Mesenteric fat pad (tissue), 1 donor: Measurements from ENCODE around the gene ATP8B3. TPM values are rescaled to one million over a fixed set of nuclear protein-coding genes. Genes with fewer than 3 reads are reported as not detected.
"Not testable (repeated sequence)": the region's sequence is repeated elsewhere in the genome, so short reads cannot be mapped to it uniquely, and the experiment has no call there.

Experiments
- DNase-seq: peaks from one replicate; pipeline ENCODE4 v3.0.0-alpha.2; 2020; ENCODE audit warnings: low spot score
- total RNA-seq: library from RNA; stranded (reverse); fragmentation: NEBNext Ultra II Directional; extraction: Animal tissue kit (Norgen Biotek cat#: 25700); gene quantifications from one replicate; pipeline ENCODE4 v1.2.1, GENCODE V29; 2021
- donor health status: DM: yes; HTN: yes; CAD: no.

The ATP8B3 gene
- total RNA-seq, 1 donor from 2014 or later = 0.80 TPM

GRCh38 chr19:1770866-1771576 is 41.1 kb downstream of the ATP8B3 start:
- DNase-seq = no peak

- DNase-seq = no peak
These were observed 42.5 kb downstream of the ATP8B3 start for GRCh38 chr19:1769645-1769985.

- DNase-seq = no peak
These were observed 43.0 kb downstream of the ATP8B3 start for GRCh38 chr19:1768918-1769644.

- DNase-seq = no peak
These were observed 43.8 kb downstream of the ATP8B3 start for GRCh38 chr19:1768248-1768647.

- DNase-seq = no peak
These were observed 44.6 kb downstream of the ATP8B3 start for GRCh38 chr19:1767464-1767933.

- no peak for DNase-seq
These were observed 45.2 kb downstream of the ATP8B3 start for GRCh38 chr19:1766800-1767352.

- no peak for DNase-seq
These were observed 45.9 kb downstream of the ATP8B3 start for GRCh38 chr19:1765904-1766799.

GRCh38 chr19:1765232-1765903 is 46.7 kb downstream of the ATP8B3 start:
- no peak for DNase-seq

GRCh38 chr19:1764729-1765128 is 47.3 kb downstream of the ATP8B3 start:
- DNase-seq = no peak

GRCh38 chr19:1763648-1764639 is 48.1 kb downstream of the ATP8B3 start:
- DNase-seq = no peak

GRCh38 chr19:1762243-1763117 is 49.6 kb downstream of the ATP8B3 start:
- DNase-seq = no peak

- no peak for DNase-seq
These were observed 50.4 kb downstream of the ATP8B3 start for GRCh38 chr19:1761528-1762242.

GRCh38 chr19:1760786-1761527 is 51.1 kb downstream of the ATP8B3 start:
- DNase-seq = not testable (repeated sequence)

- no peak for DNase-seq
These were observed 52.1 kb downstream of the ATP8B3 start for GRCh38 chr19:1760020-1760419.

GRCh38 chr19:1758959-1759903 is 52.8 kb downstream of the ATP8B3 start:
- DNase-seq = no peak

GRCh38 chr19:1758231-1758577 is 53.9 kb downstream of the ATP8B3 start:
- no peak for DNase-seq
